ENCODE measurements around the gene SPAG16.

SPAG16 gene

GRCh38 chr2:214311931-214312749 lies 1027.9 kb downstream of the SPAG16 start:
- DNase-seq, result no peak

GRCh38 chr2:214315324-214315723 lies 1031.1 kb downstream of the SPAG16 start:
- DNase-seq, result no peak

DNA sequence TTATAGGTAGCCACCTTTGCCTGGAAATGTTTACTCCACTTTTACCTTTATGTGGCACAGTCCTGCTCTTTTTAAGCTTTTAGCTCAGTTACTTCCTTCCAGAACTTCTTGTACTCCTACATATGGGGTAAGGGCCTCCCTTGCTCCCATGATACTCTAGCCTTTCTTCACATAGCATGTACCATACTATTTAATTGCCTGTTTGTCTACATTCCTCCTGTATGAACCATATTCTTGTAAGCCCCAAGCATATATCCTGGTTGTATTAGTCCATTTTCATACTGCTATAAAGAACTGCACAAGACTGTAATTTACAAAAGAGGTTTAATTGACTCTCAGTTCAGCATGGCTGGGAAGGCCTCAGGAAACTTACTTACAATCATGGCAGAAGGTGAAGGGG lies 1035.9 kb downstream of the SPAG16 start:
- DNase-seq, result no peak

- DNase-seq, result no peak
Measured at GRCh38 chr2:214322662-214323061, 1038.4 kb downstream of the SPAG16 start.

DNA sequence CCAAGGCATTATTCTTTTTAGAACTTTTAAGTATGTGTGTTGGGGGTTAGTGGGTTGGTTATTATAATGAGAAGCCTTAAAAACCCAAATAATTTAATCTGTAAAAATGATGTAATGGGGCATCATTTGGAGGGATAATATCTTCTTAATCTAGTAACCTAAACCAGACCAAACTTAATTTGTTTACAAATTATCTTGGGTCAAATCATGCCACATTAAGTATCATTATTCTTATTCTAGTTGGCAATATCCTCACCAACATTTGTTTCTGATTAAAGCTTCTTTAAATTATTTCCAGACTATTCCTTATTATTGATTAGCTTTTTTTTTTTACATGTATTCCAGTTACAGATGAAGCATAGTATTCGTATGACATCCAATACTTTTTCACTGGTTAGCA lies 1041.1 kb downstream of the SPAG16 start:
- DNase-seq, result no peak

GRCh38 chr2:214328941-214329340 lies 1044.7 kb downstream of the SPAG16 start:
- no peak for DNase-seq

- DNase-seq, result no peak
Measured at GRCh38 chr2:214341646-214342045, 1057.4 kb downstream of the SPAG16 start.

DNA sequence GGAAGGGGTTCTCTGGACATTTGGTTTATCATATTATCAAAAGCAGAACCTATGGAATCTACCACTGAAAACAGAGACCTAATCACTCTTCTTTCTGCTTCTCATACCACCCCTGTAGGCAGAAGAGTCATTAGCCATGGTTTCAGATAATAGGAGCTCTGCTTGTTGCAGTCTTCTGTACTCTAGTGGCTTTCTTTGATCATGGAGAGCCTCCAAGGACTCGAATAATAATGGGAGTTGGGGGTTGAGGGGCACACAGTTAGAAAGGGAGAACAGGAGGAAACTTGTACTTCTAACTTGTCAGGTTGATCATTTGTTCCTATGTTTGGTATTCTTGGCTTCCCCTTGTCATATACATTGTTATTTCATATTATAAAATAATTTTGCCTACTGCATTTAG lies 1074.2 kb downstream of the SPAG16 start:
- DNase-seq, result no peak

GRCh38 chr2:214361116-214361515 lies 1076.9 kb downstream of the SPAG16 start:
- DNase-seq, result no peak

DNA sequence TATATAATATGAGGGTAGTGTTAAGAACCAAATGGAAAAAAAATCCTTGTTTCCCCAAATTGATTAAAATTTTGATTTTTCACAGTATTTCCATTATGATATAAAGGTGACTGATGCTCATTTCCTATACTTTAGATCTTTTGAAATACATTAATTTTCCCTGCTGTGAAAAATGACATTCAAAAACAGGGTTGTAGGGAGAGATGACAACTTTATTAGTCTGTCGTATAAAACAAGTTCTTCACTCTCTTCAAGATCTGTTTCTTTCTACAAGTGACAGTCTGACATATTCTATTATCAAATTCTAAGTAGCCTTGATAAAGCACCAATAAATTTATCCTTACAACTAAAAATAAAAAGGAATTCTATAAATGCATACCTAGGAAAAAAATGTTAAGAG lies 1081.3 kb downstream of the SPAG16 start:
- DNase-seq, result no peak

- DNase-seq, result no peak
Measured at GRCh38 chr2:214367171-214367570, 1082.9 kb downstream of the SPAG16 start.

DNA sequence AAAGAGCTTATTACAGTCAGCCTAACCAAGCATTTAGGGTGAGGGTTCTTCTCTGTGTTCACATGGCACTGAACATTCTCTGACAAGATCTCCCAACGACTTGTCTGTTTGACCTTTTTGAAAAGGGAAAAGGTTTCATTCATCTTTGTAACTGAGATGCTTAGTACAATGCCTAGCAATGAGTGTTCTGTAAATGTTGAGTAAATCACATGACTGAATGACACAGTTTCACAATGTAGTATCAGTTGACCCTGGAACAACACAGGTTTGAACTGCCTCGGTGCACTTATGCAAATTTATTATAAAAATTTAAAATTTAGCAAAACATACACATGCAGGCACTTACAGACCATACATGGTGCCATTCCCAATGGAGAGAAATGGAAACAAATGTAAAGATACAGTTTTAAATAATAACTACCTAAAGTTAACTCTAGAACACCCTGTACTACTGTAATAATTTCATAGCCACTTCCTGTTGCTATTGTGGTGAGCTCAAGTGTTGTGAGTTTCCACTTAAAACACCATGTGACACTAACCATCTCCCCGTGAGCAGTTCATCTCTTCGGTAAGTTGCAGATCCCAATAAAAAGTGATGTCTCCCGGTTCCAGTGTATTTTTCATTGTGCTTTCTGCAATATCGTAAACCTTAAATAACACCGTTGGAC lies 1092.5 kb downstream of the SPAG16 start:
- DNase-seq, result no peak

- DNase-seq, result no peak
Measured at GRCh38 chr2:214377286-214377624, 1093.0 kb downstream of the SPAG16 start.

- DNase-seq, result no peak
Measured at GRCh38 chr2:214378455-214379103, 1094.3 kb downstream of the SPAG16 start.

GRCh38 chr2:214379227-214379626 lies 1095.0 kb downstream of the SPAG16 start:
- DNase-seq, result no peak

- DNase-seq, result no peak
Measured at GRCh38 chr2:214380681-214381080, 1096.4 kb downstream of the SPAG16 start.

DNA sequence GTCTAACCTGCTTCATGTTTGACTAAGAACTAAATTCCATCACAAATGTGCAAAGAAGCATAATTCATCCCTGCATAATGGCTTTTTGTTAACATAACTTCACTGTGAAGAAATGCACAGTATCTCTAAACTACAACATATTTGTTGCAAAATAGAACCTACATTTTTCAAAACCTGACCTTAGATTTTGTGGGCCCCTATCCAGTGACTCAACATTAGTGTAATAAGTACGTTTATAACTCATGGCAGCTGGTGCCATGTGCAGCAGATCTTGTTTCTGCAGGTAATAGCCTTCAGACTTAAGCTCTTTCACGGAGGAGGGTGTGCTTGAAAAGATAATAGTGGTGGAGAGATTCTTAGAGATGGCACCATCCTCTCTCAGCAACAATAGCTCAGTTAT lies 1098.0 kb downstream of the SPAG16 start:
- DNase-seq, result no peak

DNA sequence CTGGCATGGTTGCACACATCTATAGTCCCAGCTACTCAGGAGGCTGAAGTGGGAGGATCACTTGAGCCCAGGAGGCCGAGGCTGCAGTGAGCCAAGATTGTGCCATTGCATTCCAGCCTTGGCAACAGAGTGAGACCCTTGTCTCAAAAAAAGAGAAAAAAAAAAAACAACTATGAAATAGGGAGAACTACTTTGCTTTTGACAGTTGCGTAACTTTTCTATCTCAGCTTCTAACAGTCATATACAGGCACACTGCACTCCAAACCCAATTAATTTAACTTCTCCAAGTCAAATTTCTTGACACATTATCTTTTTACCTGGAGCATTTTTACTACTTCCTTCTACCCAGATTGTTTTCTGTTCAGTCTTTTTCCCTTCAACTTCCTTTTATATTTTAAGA lies 1102.5 kb downstream of the SPAG16 start:
- DNase-seq, result no peak

DNA sequence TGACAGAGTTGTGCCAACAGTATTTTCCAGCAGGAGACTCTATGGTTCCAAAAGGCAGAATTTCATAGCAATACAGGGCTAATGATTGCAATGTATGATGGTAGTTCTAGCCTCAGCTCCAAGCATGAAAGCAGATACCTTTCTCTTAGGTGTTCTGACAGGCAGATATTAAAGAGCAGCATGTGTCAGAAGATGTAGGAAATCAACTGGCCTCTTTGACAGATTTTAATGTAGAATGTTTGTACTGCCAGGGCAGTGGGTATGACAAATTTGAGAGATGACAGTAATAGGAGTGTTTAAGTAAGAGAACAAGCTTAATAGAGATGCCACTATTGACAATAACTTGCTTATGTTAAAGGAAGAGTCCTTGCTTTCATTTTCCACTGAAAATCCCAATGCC lies 1105.1 kb downstream of the SPAG16 start:
- no peak for DNase-seq

- no peak for DNase-seq
Measured at GRCh38 chr2:214393796-214394195, 1109.5 kb downstream of the SPAG16 start.

DNA sequence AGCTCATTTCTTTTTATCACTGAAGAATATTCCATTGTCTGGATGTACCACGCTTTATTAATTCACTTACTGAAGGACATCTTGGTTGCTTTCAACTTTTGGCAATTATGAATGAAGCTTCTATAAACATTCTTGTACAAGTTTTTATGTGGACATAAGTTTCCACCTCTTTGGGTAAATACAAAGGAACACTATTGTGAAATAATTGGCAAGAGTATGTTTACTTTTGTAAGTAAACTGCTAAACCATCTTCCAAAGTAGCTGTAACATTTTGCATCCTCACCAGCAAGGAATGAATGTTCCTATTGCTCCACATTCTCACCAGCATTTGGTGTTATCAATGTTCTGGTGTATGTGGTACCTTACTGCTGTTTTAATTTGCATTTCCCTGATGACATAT lies 1110.8 kb downstream of the SPAG16 start:
- DNase-seq, result no peak

DNA sequence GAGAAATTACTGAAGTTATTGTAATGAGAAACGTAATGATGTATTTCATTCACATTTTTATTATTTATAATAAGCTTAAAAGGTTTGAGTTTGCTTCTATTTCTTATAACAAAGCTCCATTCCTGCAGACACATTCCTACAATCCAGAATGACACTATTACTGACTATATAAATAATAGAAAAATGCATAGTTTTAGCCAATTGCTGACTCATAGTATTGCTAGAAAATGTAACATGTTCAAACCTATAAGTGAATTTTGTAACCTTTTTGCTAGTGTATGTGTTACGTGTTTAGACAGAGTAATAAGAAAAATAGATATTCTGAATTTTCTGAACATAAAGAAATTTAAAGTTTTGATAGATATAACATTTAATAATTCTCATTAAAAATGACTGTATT lies 1117.3 kb downstream of the SPAG16 start:
- no peak for DNase-seq

DNA sequence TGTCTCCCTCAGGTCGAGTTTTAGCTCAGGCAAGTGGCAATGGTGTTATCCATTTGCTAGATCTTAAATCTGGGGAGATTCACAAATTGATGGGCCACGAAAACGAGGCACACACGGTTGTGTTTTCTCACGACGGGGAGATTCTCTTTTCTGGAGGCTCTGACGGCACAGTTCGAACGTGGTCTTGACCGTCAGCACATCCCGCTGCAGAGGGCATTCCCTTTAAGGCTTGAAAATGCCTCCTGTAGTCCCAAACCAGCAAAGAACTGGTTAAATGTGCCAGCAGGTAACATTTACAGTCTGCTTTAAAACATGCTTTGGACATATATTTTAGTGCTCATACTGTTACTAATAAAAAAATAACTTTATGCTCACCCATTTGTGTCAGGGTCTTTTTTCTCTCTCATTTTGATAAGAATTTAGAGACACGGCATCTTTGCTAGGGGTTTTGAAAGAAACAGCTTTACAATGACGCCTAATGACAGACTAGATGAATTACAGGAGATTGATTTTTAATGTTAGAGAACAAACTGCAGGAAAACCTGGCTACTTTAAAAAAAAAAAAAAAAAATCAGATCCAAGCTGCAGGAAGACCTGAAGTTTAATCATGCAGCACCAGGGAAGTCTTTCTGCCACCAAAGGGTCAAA lies 1126.0 kb downstream of the SPAG16 start:
- no peak for DNase-seq
